C1 segment of cervical spinal cord (tissue), 14 donors: ENCODE results near the gene IGFBP5.

Source experiments
- DNase-seq, 14 donors: peaks; one replicate each; lab custom pipeline; 2025; lab: John Stamatoyannopoulos, UW

IGFBP5 gene

GRCh38 chr2:216695401-216695821, at the start of gene IGFBP5:
Gene IGFBP5, minus strand, starts transcription at chr2:216695549. Its CDS starts 774 bp downstream, at chr2:216694775.
- DNase-seq, result peak in 11 of 14 donors; percentile 20 to 75 (median 57)

- no peak for DNase-seq
Observed at GRCh38 chr2:216743781-216744180, 48.4 kb upstream of the IGFBP5 start.

- DNase-seq, result no peak
Observed at GRCh38 chr2:216742411-216742810, 47.1 kb upstream of the IGFBP5 start.

GRCh38 chr2:216741223-216741593, 45.9 kb upstream of the IGFBP5 start:
- no peak for DNase-seq

- no peak for DNase-seq
Observed at GRCh38 chr2:216740557-216741222, 45.3 kb upstream of the IGFBP5 start.

- DNase-seq, result no peak
Observed at GRCh38 chr2:216739035-216739434, 43.7 kb upstream of the IGFBP5 start.

- no peak for DNase-seq
Observed at GRCh38 chr2:216737676-216738075, 42.3 kb upstream of the IGFBP5 start.

GRCh38 chr2:216736326-216736725, 41.0 kb upstream of the IGFBP5 start:
- no peak for DNase-seq

GRCh38 chr2:216735668-216736067, 40.3 kb upstream of the IGFBP5 start:
- DNase-seq, result no peak

GRCh38 chr2:216735086-216735485, 39.7 kb upstream of the IGFBP5 start:
- no peak for DNase-seq

- DNase-seq, result no peak
Observed at GRCh38 chr2:216733046-216733445, 37.7 kb upstream of the IGFBP5 start.

GRCh38 chr2:216732334-216732733, 37.0 kb upstream of the IGFBP5 start:
- no peak for DNase-seq

GRCh38 chr2:216731465-216731864, 36.1 kb upstream of the IGFBP5 start:
- DNase-seq, result no peak

- DNase-seq, result no peak
Observed at GRCh38 chr2:216730871-216731270, 35.5 kb upstream of the IGFBP5 start.

- DNase-seq, result no peak
Observed at GRCh38 chr2:216727346-216728122, 32.2 kb upstream of the IGFBP5 start.

- DNase-seq, result no peak
Observed at GRCh38 chr2:216724190-216724589, 28.8 kb upstream of the IGFBP5 start.

- DNase-seq, result no peak
Observed at GRCh38 chr2:216721141-216721540, 25.8 kb upstream of the IGFBP5 start.

- no peak for DNase-seq
Observed at GRCh38 chr2:216720722-216721121, 25.4 kb upstream of the IGFBP5 start.

GRCh38 chr2:216717907-216718615, 22.7 kb upstream of the IGFBP5 start:
- DNase-seq, result no peak

- no peak for DNase-seq
Observed at GRCh38 chr2:216717491-216717901, 22.1 kb upstream of the IGFBP5 start.

GRCh38 chr2:216716109-216716508, 20.8 kb upstream of the IGFBP5 start:
- no peak for DNase-seq

- no peak for DNase-seq
Observed at GRCh38 chr2:216715402-216715974, 20.1 kb upstream of the IGFBP5 start.
